ENCODE measurements around the gene CACNA1B. TPM values are rescaled to one million over a fixed set of nuclear protein-coding genes. Genes with fewer than 3 reads are reported as not detected.

Gene CACNA1B
- total RNA-seq, 1 donor from 2014 or later, result 0.19 TPM

GRCh38 chr9:137913771-137914767 lies 36.5 kb downstream of the CACNA1B start:
- intact Hi-C loops (cut with micrococcal nuclease), result no loop called here
- no peak for DNase-seq

GRCh38 chr9:137916540-137916939 lies 39.0 kb downstream of the CACNA1B start:
- H3K4me1 ChIP-seq, result peaks cover 14% of the 10 kb centered on the region
- TF ChIP-seq CTCF (IDR thresholded peaks at IDR 0.05; ENCODE audit: borderline replicate concordance), result no peak
- no peaks in the 10 kb centered on the region for H3K36me3 ChIP-seq
- H3K4me3 ChIP-seq, result no peak overlapping the region
- H3K27me3 ChIP-seq (ENCODE audit: low read depth), result peaks cover 32% of the 10 kb centered on the region
- H3K9me3 ChIP-seq (replicated peaks), result no peaks in the 10 kb centered on the region
- DNase-seq, result no peak
- H3K27ac ChIP-seq (replicated peaks), result no peak overlapping the region
- intact Hi-C loops (cut with micrococcal nuclease), result no loop called here

More at GRCh38 chr9:137913771-137914767, 36.5 kb downstream of the CACNA1B start:
- Histone ChIP-seq H3K27ac (replicated peaks) (no peak overlapping the region), H3K4me1 (peaks cover 11% of the 10 kb centered on the region), H3K27me3 (ENCODE audit: low read depth) (peaks cover 56% of the 10 kb centered on the region), H3K36me3 (no peaks in the 10 kb centered on the region), H3K4me3 (no peak overlapping the region), H3K9me3 (replicated peaks) (no peaks in the 10 kb centered on the region)
- no peak for TF ChIP-seq CTCF (IDR thresholded peaks at IDR 0.05; ENCODE audit: borderline replicate concordance)

GRCh38 chr9:137917116-137917515 lies 39.5 kb downstream of the CACNA1B start:
- Histone ChIP-seq H3K27me3 (ENCODE audit: low read depth) (peaks cover 26% of the 10 kb centered on the region), H3K4me1 (peaks cover 14% of the 10 kb centered on the region), H3K9me3 (replicated peaks) (no peaks in the 10 kb centered on the region), H3K4me3 (no peak overlapping the region), H3K36me3 (no peaks in the 10 kb centered on the region), H3K27ac (replicated peaks) (no peak overlapping the region)
- DNase-seq, result no peak
- TF ChIP-seq CTCF (IDR thresholded peaks at IDR 0.05; ENCODE audit: borderline replicate concordance), result no peak
- intact Hi-C loops (cut with micrococcal nuclease), result no loop called here

GRCh38 chr9:137917795-137918194 lies 40.2 kb downstream of the CACNA1B start:
- H3K9me3 ChIP-seq (replicated peaks), result no peaks in the 10 kb centered on the region
- TF ChIP-seq CTCF (IDR thresholded peaks at IDR 0.05; ENCODE audit: borderline replicate concordance), result no peak
- H3K4me1 ChIP-seq, result peaks cover 14% of the 10 kb centered on the region
- no peaks in the 10 kb centered on the region for H3K36me3 ChIP-seq
- H3K27me3 ChIP-seq (ENCODE audit: low read depth), result peaks cover 20% of the 10 kb centered on the region
- H3K4me3 ChIP-seq, result no peak overlapping the region
- intact Hi-C loops (cut with micrococcal nuclease), result no loop called here
- no peak overlapping the region for H3K27ac ChIP-seq (replicated peaks)
- no peak for DNase-seq

- Histone ChIP-seq H3K36me3 (no peaks in the 10 kb centered on the region), H3K4me3 (no peak overlapping the region), H3K9me3 (replicated peaks) (no peaks in the 10 kb centered on the region), H3K27ac (replicated peaks) (no peak overlapping the region), H3K4me1 (peaks cover 14% of the 10 kb centered on the region), H3K27me3 (ENCODE audit: low read depth) (peaks cover 20% of the 10 kb centered on the region)
- intact Hi-C loops (cut with micrococcal nuclease), result no loop called here
- no peak for TF ChIP-seq CTCF (IDR thresholded peaks at IDR 0.05; ENCODE audit: borderline replicate concordance)
- DNase-seq, result peak; percentile 18
Measured at GRCh38 chr9:137918331-137919094, 40.9 kb downstream of the CACNA1B start.

Measured in left ventricle myocardium inferior (tissue), 1 donor.